CD4-positive, alpha-beta T cell treated with Interferon alpha-2 for 1 hour (primary cell): Measurements from ENCODE around the gene VWA5A.
"Not testable (repeated sequence)": the region's sequence is repeated elsewhere in the genome, so short reads cannot be mapped to it uniquely, and the experiment has no call there.

Source experiments
- DNase-seq, 2 donors: peaks; one replicate each; pipeline ENCODE4 v3.0.0-alpha.2; 2020 to 2022

The VWA5A gene

GRCh38 chr11:124170315-124170714 is 55.1 kb downstream of the VWA5A start:
- DNase-seq = not testable (repeated sequence)

- no peak for DNase-seq
Observed at GRCh38 chr11:124170801-124171586, 55.7 kb downstream of the VWA5A start.

GRCh38 chr11:124172101-124172500 is 56.9 kb downstream of the VWA5A start:
- no peak for DNase-seq

- no peak for DNase-seq
Observed at GRCh38 chr11:124172599-124172998, 57.3 kb downstream of the VWA5A start.

GRCh38 chr11:124174001-124174583 is 58.8 kb downstream of the VWA5A start:
- no peak for DNase-seq

GRCh38 chr11:124176925-124177715 is 61.9 kb downstream of the VWA5A start:
- no peak for DNase-seq

GRCh38 chr11:124179310-124179709 is 64.1 kb downstream of the VWA5A start:
- no peak for DNase-seq

GRCh38 chr11:124183068-124183467 is 67.8 kb downstream of the VWA5A start, which contains the start of gene OR10D3:
Gene OR10D3, plus strand, starts transcription at chr11:124183345. Its CDS starts 1,925 bp downstream, at chr11:124185270.
- no peak for DNase-seq

GRCh38 chr11:124190298-124191139 is 75.3 kb downstream of the VWA5A start:
- no peak for DNase-seq

- DNase-seq = no peak
Observed at GRCh38 chr11:124193221-124194010, 78.2 kb downstream of the VWA5A start.

- no peak for DNase-seq
Observed at GRCh38 chr11:124194293-124195188, 79.3 kb downstream of the VWA5A start.

- DNase-seq = peak in 1 of 2 donors; percentile 43
Observed at GRCh38 chr11:124195189-124195734, 80.0 kb downstream of the VWA5A start.
